Ishikawa (cell line): ENCODE results near the gene PLA2G2D.

Source experiments
- CEBPB ChIP-seq: IDR thresholded peaks from 2 replicates; pipeline ENCODE4 v1.6.1; 2012
- CREB1 ChIP-seq: IDR thresholded peaks from 2 replicates; pipeline ENCODE4 v1.6.1; 2012; ENCODE audit warnings: low read depth
- EGR1 ChIP-seq: IDR thresholded peaks from 2 replicates; pipeline ENCODE4 v1.6.1; 2012
- EP300 ChIP-seq: IDR thresholded peaks from 2 replicates; pipeline ENCODE4 v1.6.1; 2012; ENCODE audit warnings: borderline replicate concordance
- FOXM1 ChIP-seq: IDR thresholded peaks from 2 replicates; pipeline ENCODE4 v1.6.1; 2012; ENCODE audit warnings: low read depth, borderline replicate concordance
- NFIC ChIP-seq: IDR thresholded peaks from 2 replicates; pipeline ENCODE4 v1.6.1; 2012
- RAD21 ChIP-seq: IDR thresholded peaks from 2 replicates; pipeline ENCODE4 v1.6.1; 2012; ENCODE audit warnings: low read depth
- REST ChIP-seq: IDR thresholded peaks from 2 replicates; pipeline ENCODE4 v1.6.1; 2012; ENCODE audit warnings: low read depth, mild to moderate bottlenecking
- TAF1 ChIP-seq: IDR thresholded peaks from 2 replicates; pipeline ENCODE4 v1.6.1; 2012; ENCODE audit warnings: low read depth, mild to moderate bottlenecking
- TCF12 ChIP-seq: IDR thresholded peaks from 2 replicates; pipeline ENCODE4 v1.6.1; 2012; ENCODE audit warnings: low read depth
- TEAD4 ChIP-seq: IDR thresholded peaks from 2 replicates; pipeline ENCODE4 v1.6.1; 2012
- YY1 ChIP-seq: IDR thresholded peaks from 2 replicates; pipeline ENCODE4 v1.6.1; 2012; ENCODE audit warnings: low read depth
- ZBTB7A ChIP-seq: IDR thresholded peaks from 2 replicates; pipeline ENCODE4 v1.6.1; 2012; ENCODE audit warnings: low read depth
- TF ChIP-seq, protein P1 (sequence below): IDR thresholded peaks from 2 replicates; pipeline ENCODE4 v1.6.1; 2012
- TF ChIP-seq, protein P2 (sequence below): IDR thresholded peaks from 2 replicates; pipeline ENCODE4 v1.6.1; 2012

PLA2G2D gene

DNA sequence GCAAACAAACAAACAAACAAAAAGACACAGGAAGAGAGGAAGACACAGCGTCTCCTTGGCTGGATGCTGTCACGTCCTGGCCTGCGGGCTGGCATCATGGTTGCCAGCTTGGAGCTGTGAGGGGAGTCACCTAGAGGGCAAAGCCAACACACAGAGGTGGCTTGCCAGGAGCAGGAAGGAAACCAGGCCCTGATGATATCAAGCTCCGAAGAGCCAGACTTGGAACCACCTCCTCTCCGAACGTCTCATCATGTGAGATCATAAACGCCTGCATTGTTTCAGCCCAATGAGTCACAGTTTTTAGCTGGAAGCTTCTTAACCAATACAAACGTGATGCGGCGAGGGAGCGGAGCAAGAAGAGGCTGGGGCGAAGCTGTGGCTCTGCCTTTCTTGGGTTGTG is 8.7 kb downstream of the PLA2G2D start:
- TF ChIP-seq CEBPB (no peak), FOXM1 (no peak), TCF12 (no peak), ZBTB7A (no peak), EP300 (no peak), EGR1 (no peak), RAD21 (no peak), CREB1 (no peak), YY1 (no peak), TAF1 (no peak), TEAD4 (no peak), NFIC (no peak), REST (no peak)
- TF ChIP-seq, protein P1, sequence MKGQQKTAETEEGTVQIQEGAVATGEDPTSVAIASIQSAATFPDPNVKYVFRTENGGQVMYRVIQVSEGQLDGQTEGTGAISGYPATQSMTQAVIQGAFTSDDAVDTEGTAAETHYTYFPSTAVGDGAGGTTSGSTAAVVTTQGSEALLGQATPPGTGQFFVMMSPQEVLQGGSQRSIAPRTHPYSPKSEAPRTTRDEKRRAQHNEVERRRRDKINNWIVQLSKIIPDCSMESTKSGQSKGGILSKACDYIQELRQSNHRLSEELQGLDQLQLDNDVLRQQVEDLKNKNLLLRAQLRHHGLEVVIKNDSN: no peak
- TF ChIP-seq, protein P2, sequence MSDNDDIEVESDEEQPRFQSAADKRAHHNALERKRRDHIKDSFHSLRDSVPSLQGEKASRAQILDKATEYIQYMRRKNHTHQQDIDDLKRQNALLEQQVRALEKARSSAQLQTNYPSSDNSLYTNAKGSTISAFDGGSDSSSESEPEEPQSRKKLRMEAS: no peak

DNA sequence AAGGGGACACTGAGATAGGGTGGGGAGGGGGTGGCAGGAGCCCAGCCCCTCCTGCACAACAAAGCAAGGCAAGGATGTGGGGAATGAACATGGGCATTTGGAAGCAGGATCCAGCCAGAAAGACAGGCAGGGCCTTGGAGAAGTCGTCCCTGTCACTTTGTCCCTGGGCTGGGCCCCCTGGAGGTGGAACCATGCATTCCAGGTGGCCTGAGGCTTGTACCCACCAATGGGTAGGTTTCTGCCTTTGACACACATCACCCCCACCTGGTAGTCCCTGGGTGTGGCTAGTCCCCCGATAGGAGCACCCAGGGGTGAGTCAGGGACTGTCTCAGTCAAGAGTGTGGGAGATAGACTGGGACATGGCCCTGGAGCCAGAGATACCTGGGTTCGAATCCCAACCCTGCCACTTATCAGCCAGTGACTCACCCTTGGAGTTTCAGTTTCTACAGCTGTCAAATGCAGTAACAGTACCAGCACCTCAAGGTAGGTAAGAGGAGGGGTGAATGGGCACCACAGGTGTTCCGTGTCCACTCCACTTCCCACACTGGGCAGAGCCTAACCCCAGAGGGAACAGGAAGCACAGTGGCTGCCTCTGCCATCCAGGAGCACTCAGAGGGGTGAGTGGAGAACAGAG is 10.0 kb downstream of the PLA2G2D start:
- TF ChIP-seq, protein P2: no peak
- TF ChIP-seq CEBPB: no peak
- TF ChIP-seq CREB1: no peak
- TF ChIP-seq ZBTB7A: no peak
- TF ChIP-seq REST: no peak
- TF ChIP-seq, protein P1: no peak
- no peak for TF ChIP-seq NFIC
- no peak for TF ChIP-seq EGR1
- TF ChIP-seq FOXM1: no peak

DNA sequence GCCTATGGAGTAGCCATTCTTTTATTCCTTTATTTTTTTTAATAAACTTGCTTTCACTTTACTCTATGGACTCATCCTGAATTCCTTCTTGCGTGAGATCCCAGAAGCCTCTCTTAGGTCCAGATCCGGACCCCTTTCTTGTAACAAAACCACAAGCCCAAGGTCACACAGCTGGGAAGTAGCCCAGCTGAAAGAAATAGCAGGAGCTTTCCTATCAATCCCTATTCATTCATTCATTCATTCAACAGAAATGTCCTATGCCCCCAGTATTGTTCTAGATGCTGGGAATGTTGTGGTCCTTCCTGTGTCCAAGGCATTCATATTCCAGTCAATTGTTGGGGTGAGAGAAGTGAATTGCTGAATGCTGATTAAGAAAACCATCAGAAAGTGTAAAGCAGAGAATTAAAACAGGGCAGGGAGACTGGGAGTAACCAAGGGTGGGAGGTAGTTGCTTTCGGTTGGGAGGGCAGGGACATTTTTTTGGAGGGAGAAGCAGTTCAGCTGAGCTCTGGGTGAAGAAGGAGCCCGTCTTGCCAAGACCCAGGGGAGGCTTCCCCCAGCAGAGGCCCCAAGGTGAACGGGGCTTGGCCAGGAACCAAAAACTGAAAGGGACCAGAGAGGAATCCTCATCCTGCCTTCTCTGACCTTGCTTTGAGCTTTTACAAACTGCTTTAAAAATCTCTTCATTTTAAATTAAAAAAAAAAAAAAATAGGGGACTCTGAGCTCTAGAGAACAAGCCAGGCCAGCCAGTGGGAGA is 10.8 kb downstream of the PLA2G2D start:
- TF ChIP-seq REST: no peak
- TF ChIP-seq, protein P2: no peak
- no peak for TF ChIP-seq TCF12
- TF ChIP-seq NFIC: no peak
- TF ChIP-seq ZBTB7A: no peak
- TF ChIP-seq RAD21: no peak
- no peak for TF ChIP-seq EP300
- no peak for TF ChIP-seq FOXM1
- TF ChIP-seq YY1: no peak
- no peak for TF ChIP-seq TEAD4
- no peak for TF ChIP-seq TAF1
- TF ChIP-seq, protein P1: no peak
- no peak for TF ChIP-seq CEBPB
- no peak for TF ChIP-seq EGR1
- no peak for TF ChIP-seq CREB1
